NOMO-1 treated with dmso at 0.1 percent for 144 hours (cell line): ENCODE results near the gene PRSS22.
A peak's percentile ranks its signal among the peaks of the same experiment; 100 is the strongest.

ENCODE experiments used
- DNase-seq: peaks from one replicate; lab custom pipeline; 2025; ENCODE audit not compliant: unreplicated experiment; lab: John Stamatoyannopoulos, UW

The PRSS22 gene

GRCh38 chr16:2881783-2882649 lies 24.0 kb upstream of the PRSS22 start:
- peak; percentile 10 for DNase-seq

GRCh38 chr16:2879854-2880508 lies 22.0 kb upstream of the PRSS22 start:
- no peak for DNase-seq

- DNase-seq = peak; percentile 87
These were observed 17.0 kb upstream of the PRSS22 start for GRCh38 chr16:2874912-2875362.

- no peak for DNase-seq
These were observed 16.3 kb upstream of the PRSS22 start for GRCh38 chr16:2874032-2874911.

GRCh38 chr16:2871926-2872325 lies 14.0 kb upstream of the PRSS22 start:
- DNase-seq = no peak

GRCh38 chr16:2867987-2868789 lies 10.2 kb upstream of the PRSS22 start:
- DNase-seq = peak; percentile 95

GRCh38 chr16:2867661-2867986 lies 9.7 kb upstream of the PRSS22 start:
- DNase-seq = no peak

- no peak for DNase-seq
These were observed 8.5 kb upstream of the PRSS22 start for GRCh38 chr16:2866431-2866830.

GRCh38 chr16:2865651-2866050 lies 7.7 kb upstream of the PRSS22 start:
- DNase-seq = no peak

- DNase-seq = no peak
These were observed 3.0 kb upstream of the PRSS22 start for GRCh38 chr16:2860826-2861567.

- DNase-seq = no peak
These were observed 1.8 kb upstream of the PRSS22 start for GRCh38 chr16:2859686-2860265.

- no peak for DNase-seq
These were observed 465 bp upstream of the PRSS22 start for GRCh38 chr16:2858245-2859025.

- no peak for DNase-seq
These were observed 1.1 kb downstream of the PRSS22 start for GRCh38 chr16:2856686-2857450.

GRCh38 chr16:2856061-2856670 lies 1.8 kb downstream of the PRSS22 start:
- DNase-seq = no peak

GRCh38 chr16:2855536-2855935 lies 2.4 kb downstream of the PRSS22 start:
- no peak for DNase-seq

GRCh38 chr16:2854700-2855309 lies 3.2 kb downstream of the PRSS22 start:
- no peak for DNase-seq

GRCh38 chr16:2853531-2854073 lies 4.4 kb downstream of the PRSS22 start:
- DNase-seq = no peak
